Ishikawa (cell line): ENCODE data around the gene RAB1B.

Source experiments
- CEBPB ChIP-seq: IDR thresholded peaks from 2 replicates; pipeline ENCODE4 v1.6.1; 2012
- CREB1 ChIP-seq: IDR thresholded peaks from 2 replicates; pipeline ENCODE4 v1.6.1; 2012; ENCODE audit warnings: low read depth
- EGR1 ChIP-seq: IDR thresholded peaks from 2 replicates; pipeline ENCODE4 v1.6.1; 2012
- EP300 ChIP-seq: IDR thresholded peaks from 2 replicates; pipeline ENCODE4 v1.6.1; 2012; ENCODE audit warnings: borderline replicate concordance
- FOXM1 ChIP-seq: IDR thresholded peaks from 2 replicates; pipeline ENCODE4 v1.6.1; 2012; ENCODE audit warnings: low read depth, borderline replicate concordance
- MAX ChIP-seq: IDR thresholded peaks from 2 replicates; pipeline ENCODE4 v1.6.1; 2012
- NFIC ChIP-seq: IDR thresholded peaks from 2 replicates; pipeline ENCODE4 v1.6.1; 2012
- RAD21 ChIP-seq: IDR thresholded peaks from 2 replicates; pipeline ENCODE4 v1.6.1; 2012; ENCODE audit warnings: low read depth
- TAF1 ChIP-seq: IDR thresholded peaks from 2 replicates; pipeline ENCODE4 v1.6.1; 2012; ENCODE audit warnings: low read depth, mild to moderate bottlenecking
- TCF12 ChIP-seq: IDR thresholded peaks from 2 replicates; pipeline ENCODE4 v1.6.1; 2012; ENCODE audit warnings: low read depth
- TEAD4 ChIP-seq: IDR thresholded peaks from 2 replicates; pipeline ENCODE4 v1.6.1; 2012
- USF1 ChIP-seq: IDR thresholded peaks from 2 replicates; pipeline ENCODE4 v1.6.1; 2012
- YY1 ChIP-seq: IDR thresholded peaks from 2 replicates; pipeline ENCODE4 v1.6.1; 2012; ENCODE audit warnings: low read depth
- ZBTB7A ChIP-seq: IDR thresholded peaks from 2 replicates; pipeline ENCODE4 v1.6.1; 2012; ENCODE audit warnings: low read depth
- TF ChIP-seq, protein P1 (sequence below): IDR thresholded peaks from 2 replicates; pipeline ENCODE4 v1.6.1; 2012; ENCODE audit warnings: low read depth, mild to moderate bottlenecking

The RAB1B gene

GRCh38 chr11:66221726-66222236 lies 46.7 kb upstream of the RAB1B start:
- TF ChIP-seq RAD21 (no peak), FOXM1 (no peak), CEBPB (no peak), TEAD4 (no peak), MAX (no peak), EP300 (no peak), TCF12 (no peak), USF1 (no peak), YY1 (no peak), EGR1 (no peak), NFIC (no peak), ZBTB7A (no peak), CREB1 (no peak)

DNA sequence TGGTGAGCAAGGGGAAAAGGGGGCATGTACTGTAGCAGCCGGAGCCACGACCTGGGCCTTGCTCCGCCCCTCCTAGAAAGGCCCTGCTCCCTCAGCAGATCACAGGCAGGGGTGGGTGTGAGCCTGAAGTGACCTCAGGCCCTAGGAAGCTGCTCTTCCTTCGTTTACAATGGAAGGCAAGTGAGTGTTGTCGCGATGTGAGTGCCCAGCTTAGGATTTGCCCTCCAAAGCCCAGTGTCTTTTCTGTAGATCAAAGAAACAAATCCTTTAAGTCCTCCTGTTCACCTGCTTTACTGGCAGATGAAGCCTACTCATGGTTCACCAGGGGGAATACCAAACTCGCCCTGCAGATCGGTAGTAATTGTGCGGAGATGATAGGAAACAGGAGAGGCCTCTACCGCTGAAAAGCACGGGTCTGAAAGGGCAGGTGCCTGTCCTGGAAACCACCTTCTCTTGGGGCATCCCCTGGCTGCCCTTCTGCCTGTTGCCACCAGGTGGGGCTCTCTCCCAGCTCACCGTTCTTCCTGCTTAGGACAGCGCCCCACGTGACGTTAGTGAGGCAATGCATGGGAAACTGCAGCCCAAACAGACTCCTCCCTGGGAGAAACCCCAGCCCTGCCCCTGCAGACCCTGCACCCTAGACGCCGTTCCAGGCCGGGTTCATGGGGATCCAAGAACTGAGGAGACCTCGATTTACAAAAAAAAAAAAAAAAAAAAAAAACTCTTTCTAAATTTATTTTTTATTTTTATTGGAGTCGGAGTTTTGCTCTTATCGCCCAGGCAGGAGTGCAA lies 45.9 kb upstream of the RAB1B start:
- TF ChIP-seq EGR1 (no peak), MAX (peak; percentile 62), TEAD4 (no peak), EP300 (no peak), RAD21 (peak; percentile 92), CEBPB (peak; percentile 69), YY1 (no peak), NFIC (no peak), USF1 (peak; percentile 96), TCF12 (0 out of 2 replicates have a peak, but pooled peaks have one; percentile 14), FOXM1 (no peak)
- TF ChIP-seq, protein P1, sequence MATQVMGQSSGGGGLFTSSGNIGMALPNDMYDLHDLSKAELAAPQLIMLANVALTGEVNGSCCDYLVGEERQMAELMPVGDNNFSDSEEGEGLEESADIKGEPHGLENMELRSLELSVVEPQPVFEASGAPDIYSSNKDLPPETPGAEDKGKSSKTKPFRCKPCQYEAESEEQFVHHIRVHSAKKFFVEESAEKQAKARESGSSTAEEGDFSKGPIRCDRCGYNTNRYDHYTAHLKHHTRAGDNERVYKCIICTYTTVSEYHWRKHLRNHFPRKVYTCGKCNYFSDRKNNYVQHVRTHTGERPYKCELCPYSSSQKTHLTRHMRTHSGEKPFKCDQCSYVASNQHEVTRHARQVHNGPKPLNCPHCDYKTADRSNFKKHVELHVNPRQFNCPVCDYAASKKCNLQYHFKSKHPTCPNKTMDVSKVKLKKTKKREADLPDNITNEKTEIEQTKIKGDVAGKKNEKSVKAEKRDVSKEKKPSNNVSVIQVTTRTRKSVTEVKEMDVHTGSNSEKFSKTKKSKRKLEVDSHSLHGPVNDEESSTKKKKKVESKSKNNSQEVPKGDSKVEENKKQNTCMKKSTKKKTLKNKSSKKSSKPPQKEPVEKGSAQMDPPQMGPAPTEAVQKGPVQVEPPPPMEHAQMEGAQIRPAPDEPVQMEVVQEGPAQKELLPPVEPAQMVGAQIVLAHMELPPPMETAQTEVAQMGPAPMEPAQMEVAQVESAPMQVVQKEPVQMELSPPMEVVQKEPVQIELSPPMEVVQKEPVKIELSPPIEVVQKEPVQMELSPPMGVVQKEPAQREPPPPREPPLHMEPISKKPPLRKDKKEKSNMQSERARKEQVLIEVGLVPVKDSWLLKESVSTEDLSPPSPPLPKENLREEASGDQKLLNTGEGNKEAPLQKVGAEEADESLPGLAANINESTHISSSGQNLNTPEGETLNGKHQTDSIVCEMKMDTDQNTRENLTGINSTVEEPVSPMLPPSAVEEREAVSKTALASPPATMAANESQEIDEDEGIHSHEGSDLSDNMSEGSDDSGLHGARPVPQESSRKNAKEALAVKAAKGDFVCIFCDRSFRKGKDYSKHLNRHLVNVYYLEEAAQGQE: no peak

GRCh38 chr11:66224226-66224855 lies 44.1 kb upstream of the RAB1B start:
- TF ChIP-seq TEAD4 (no peak), EP300 (no peak), FOXM1 (no peak), ZBTB7A (no peak), TCF12 (no peak)

GRCh38 chr11:66225066-66225465 lies 43.4 kb upstream of the RAB1B start:
- no peak for TF ChIP-seq MAX
- no peak for TF ChIP-seq TCF12
- TF ChIP-seq FOXM1: no peak
- no peak for TF ChIP-seq CREB1
- no peak for TF ChIP-seq TAF1

- no peak for TF ChIP-seq USF1
- TF ChIP-seq ZBTB7A: no peak
- TF ChIP-seq FOXM1: no peak
These were observed 42.3 kb upstream of the RAB1B start for GRCh38 chr11:66226101-66226500.

DNA sequence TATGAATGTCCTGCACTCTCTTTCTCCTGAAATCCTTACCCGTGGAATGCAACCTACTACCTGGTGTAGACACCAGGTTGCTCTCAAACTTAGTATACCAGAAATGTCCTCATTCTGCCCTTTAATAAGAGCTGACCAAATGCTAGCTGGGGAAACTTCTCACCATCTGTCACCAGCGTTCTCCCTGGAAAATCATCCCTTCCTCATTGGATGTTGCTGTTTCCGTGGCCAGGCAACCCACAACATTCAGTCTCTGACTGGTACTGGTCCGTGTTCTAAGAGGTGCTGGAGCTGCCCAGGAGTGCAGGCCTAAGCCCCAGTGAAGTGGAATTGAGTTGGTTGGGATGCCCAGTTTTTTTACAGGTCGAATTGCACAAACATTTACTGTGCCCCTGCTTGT lies 40.7 kb upstream of the RAB1B start:
- TF ChIP-seq EGR1 (no peak), TAF1 (no peak), YY1 (no peak), MAX (no peak), TEAD4 (no peak), EP300 (no peak), RAD21 (no peak), NFIC (no peak), CEBPB (no peak), CREB1 (no peak), USF1 (no peak), FOXM1 (no peak), ZBTB7A (no peak), TCF12 (no peak)
- TF ChIP-seq, protein P1: no peak
